Caco-2 (cell line): ENCODE results near the gene CCS. TPM values are rescaled to one million over a fixed set of nuclear protein-coding genes. Genes with fewer than 3 reads are reported as not detected.

Experiments used
- BruUV-seq: library from RNA; stranded (reverse); fragments of 400-500 nt; replicated peaks from 2 replicates; lab custom pipeline; 2021; lab: Mats Ljungman, UMichigan
- CTCF ChIA-PET: fragments of 300-600 bp; sonication (Branson Sonifier 250); formaldehyde crosslinking; loops from one replicate; lab custom pipeline; 2022; ENCODE audit warnings: antibody characterized with exemption; lab: Charles Lee
- POLR2A ChIA-PET: fragments of 300-600 bp; sonication (Branson Sonifier 250); formaldehyde crosslinking; loops from one replicate; lab custom pipeline; 2022; ENCODE audit warnings: antibody characterized with exemption; lab: Charles Lee
- DNase-seq, 2 experiments: peaks; one replicate each; pipeline versions ENCODE4 v3.0.0 to v3.0.0-alpha.2; 2020 to 2022
- H3K27me3 ChIP-seq: replicated peaks from 2 replicates; pipeline ENCODE4 v1.6.0; 2011; ENCODE audit warnings: low read length; ENCODE audit not compliant: control insufficient read depth, insufficient read depth
- H3K36me3 ChIP-seq: 2 replicates; pipeline ENCODE4 v1.5.1; 2011; ENCODE audit warnings: low read length; ENCODE audit not compliant: control insufficient read depth, insufficient read depth
- H3K4me1 ChIP-seq: fragments of 250-450 bp; sonication (Bioruptor Pico); 2 replicates; pipeline ENCODE4 v1.5.1; 2020; ENCODE audit warnings: mild to moderate bottlenecking
- H3K4me3 ChIP-seq: 2 replicates; pipeline ENCODE4 v1.5.1; 2011; ENCODE audit warnings: low read depth, mild to moderate bottlenecking, control low read depth, low read length
- H3K9me3 ChIP-seq: fragments of 250-450 bp; sonication (Bioruptor Pico); 2 replicates; pipeline ENCODE4 v1.5.1; 2020; ENCODE audit warnings: mild to moderate bottlenecking, moderate library complexity
- H3K27ac Mint-ChIP-seq: one replicate; pipeline ENCODE4 v1.8.0; 2022; ENCODE audit warnings: mixed read lengths; ENCODE audit not compliant: unreplicated experiment
- H3K27me3 Mint-ChIP-seq: one replicate; pipeline ENCODE4 v1.8.0; 2022; ENCODE audit warnings: mixed read lengths; ENCODE audit not compliant: insufficient read depth, unreplicated experiment
- H3K36me3 Mint-ChIP-seq: one replicate; pipeline ENCODE4 v1.8.0; 2022; ENCODE audit warnings: mild to moderate bottlenecking, mixed read lengths; ENCODE audit not compliant: insufficient read depth, unreplicated experiment
- H3K4me1 Mint-ChIP-seq: one replicate; pipeline ENCODE4 v1.8.0; 2022; ENCODE audit warnings: low read depth, mixed read lengths; ENCODE audit not compliant: unreplicated experiment
- H3K4me3 Mint-ChIP-seq: one replicate; pipeline ENCODE4 v1.8.0; 2022; ENCODE audit warnings: mild to moderate bottlenecking, moderate library complexity, mixed read lengths; ENCODE audit not compliant: unreplicated experiment
- H3K9me3 Mint-ChIP-seq: one replicate; pipeline ENCODE4 v1.8.0; 2022; ENCODE audit warnings: mixed read lengths; ENCODE audit not compliant: unreplicated experiment
- CTCF ChIP-seq, 2 experiments: fragments of 200-600 bp in 1 of 2; IDR thresholded peaks; 1 replicate in 1 of 2; 2 replicates in 1 of 2; pipeline versions ENCODE4 v1.5.1 to v1.8.0; 2011 to 2022; ENCODE audit warnings: antibody characterized with exemption in 1 of 2, control low read depth in 1 of 2, inconsistent platforms in 1 of 2, low read depth in 1 of 2, low read length in 1 of 2, mild to moderate bottlenecking in 1 of 2, moderate library complexity in 1 of 2; ENCODE audit not compliant: insufficient read depth in 1 of 2, severe bottlenecking in 1 of 2, unreplicated experiment in 1 of 2
- intact Hi-C: fragments of 100-400 bp; cut with micrococcal nuclease; formaldehyde crosslinking; loops from one replicate; pipeline ENCODE4 v1.10.0; 2022; ENCODE audit not compliant: unreplicated experiment
- total RNA-seq: library from RNA; stranded (reverse); gene quantifications from 2 replicates; pipeline ENCODE4 v1.2.3, GENCODE V29; 2022

CCS gene
- total RNA-seq, 1 experiment from 2014 or later: 52.9 TPM

GRCh38 chr11:66625752-66626149, 32.8 kb downstream of the CCS start:
- Histone ChIP-seq H3K4me3 (no peak overlapping the region), H3K27me3 (no peaks in the 10 kb centered on the region), H3K4me1 (no peaks in the 10 kb centered on the region), H3K9me3 (no peaks in the 10 kb centered on the region), H3K36me3 (peaks cover 23% of the 10 kb centered on the region)
- TF ChIP-seq CTCF (IDR thresholded peaks at IDR 0.05; ENCODE audit: insufficient read depth in 1 of 2, low read depth in 1 of 2, low read length in 1 of 2, severe bottlenecking in 1 of 2, unreplicated experiment in 1 of 2): no peak
- CTCF ChIA-PET: no interaction called here
- BruUV-seq: no TSS peak
- no peaks in the 10 kb centered on the region for H3K9me3 Mint-ChIP-seq
- no peak overlapping the region for H3K4me3 Mint-ChIP-seq
- H3K4me1 Mint-ChIP-seq: no peaks in the 10 kb centered on the region
- intact Hi-C loops: no loop called here
- no peak overlapping the region for H3K27ac Mint-ChIP-seq
- no peaks in the 10 kb centered on the region for H3K27me3 Mint-ChIP-seq
- peaks cover 98% of the 10 kb centered on the region for H3K36me3 Mint-ChIP-seq
- DNase-seq: no peak
- POLR2A ChIA-PET: interaction anchor here (0.6 to 2.3 kb wide), 3 partner anchors 9 to 48 kb away, joined by 4 to 17 read pairs (median 14); partner anchors contain the start of genes RBM14 and RBM4

DNA sequence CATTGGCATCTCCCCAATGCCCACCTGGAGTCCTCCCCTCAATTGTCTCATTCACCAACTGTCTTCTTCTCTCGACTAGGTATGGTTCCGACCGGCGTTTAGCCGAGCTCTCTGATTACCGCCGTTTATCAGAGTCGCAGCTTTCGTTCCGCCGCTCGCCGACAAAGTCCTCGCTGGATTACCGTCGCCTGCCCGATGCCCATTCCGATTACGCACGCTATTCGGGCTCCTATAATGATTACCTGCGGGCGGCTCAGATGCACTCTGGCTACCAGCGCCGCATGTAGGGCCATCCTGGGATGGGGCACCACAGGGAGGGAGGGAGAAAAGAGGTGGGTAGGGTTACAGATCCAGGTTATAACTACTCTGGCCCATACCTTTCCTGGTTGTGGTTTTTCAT, 33.4 kb downstream of the CCS start:
- ChIA-PET CTCF (no interaction called here), POLR2A (interaction anchor here (2.3 kb wide), 1 partner anchor 10 kb away, joined by 17 read pairs; the partner anchor contains the start of gene RBM14)
- H3K36me3 ChIP-seq: peaks cover 23% of the 10 kb centered on the region
- no peaks in the 10 kb centered on the region for H3K9me3 ChIP-seq
- H3K27me3 ChIP-seq: no peaks in the 10 kb centered on the region
- H3K9me3 Mint-ChIP-seq: no peaks in the 10 kb centered on the region
- no peak for TF ChIP-seq CTCF (IDR thresholded peaks at IDR 0.05; ENCODE audit: insufficient read depth in 1 of 2, low read depth in 1 of 2, low read length in 1 of 2, severe bottlenecking in 1 of 2, unreplicated experiment in 1 of 2)
- H3K4me3 Mint-ChIP-seq: no peak overlapping the region
- no TSS peak for BruUV-seq
- intact Hi-C loops: no loop called here
- H3K4me3 ChIP-seq: no peak overlapping the region
- no peak overlapping the region for H3K27ac Mint-ChIP-seq
- peaks cover 98% of the 10 kb centered on the region for H3K36me3 Mint-ChIP-seq
- DNase-seq: no peak
- H3K4me1 Mint-ChIP-seq: no peaks in the 10 kb centered on the region
- H3K4me1 ChIP-seq: no peaks in the 10 kb centered on the region
- H3K27me3 Mint-ChIP-seq: no peaks in the 10 kb centered on the region

GRCh38 chr11:66626926-66627325, 33.9 kb downstream of the CCS start:
- Mint-ChIP-seq H3K4me1 (no peaks in the 10 kb centered on the region), H3K36me3 (peaks cover 98% of the 10 kb centered on the region), H3K4me3 (no peak overlapping the region), H3K27ac (no peak overlapping the region), H3K9me3 (no peaks in the 10 kb centered on the region), H3K27me3 (no peaks in the 10 kb centered on the region)
- no TSS peak for BruUV-seq
- ChIA-PET POLR2A (interaction anchor here (1.1 to 2.5 kb wide), 3 partner anchors 10 to 12 kb away, joined by 3 to 31 read pairs (median 6); partner anchors contain the start of genes RBM14 and RBM4), CTCF (no interaction called here)
- TF ChIP-seq CTCF (IDR thresholded peaks at IDR 0.05; ENCODE audit: insufficient read depth in 1 of 2, low read depth in 1 of 2, low read length in 1 of 2, severe bottlenecking in 1 of 2, unreplicated experiment in 1 of 2): no peak
- DNase-seq: no peak
- intact Hi-C loops: no loop called here
- no peak overlapping the region for H3K4me3 ChIP-seq
- no peaks in the 10 kb centered on the region for H3K9me3 ChIP-seq
- H3K27me3 ChIP-seq: no peaks in the 10 kb centered on the region
- H3K4me1 ChIP-seq: no peaks in the 10 kb centered on the region
- peaks cover 24% of the 10 kb centered on the region for H3K36me3 ChIP-seq
